ENCODE measurements around the gene ROR2.

DNA sequence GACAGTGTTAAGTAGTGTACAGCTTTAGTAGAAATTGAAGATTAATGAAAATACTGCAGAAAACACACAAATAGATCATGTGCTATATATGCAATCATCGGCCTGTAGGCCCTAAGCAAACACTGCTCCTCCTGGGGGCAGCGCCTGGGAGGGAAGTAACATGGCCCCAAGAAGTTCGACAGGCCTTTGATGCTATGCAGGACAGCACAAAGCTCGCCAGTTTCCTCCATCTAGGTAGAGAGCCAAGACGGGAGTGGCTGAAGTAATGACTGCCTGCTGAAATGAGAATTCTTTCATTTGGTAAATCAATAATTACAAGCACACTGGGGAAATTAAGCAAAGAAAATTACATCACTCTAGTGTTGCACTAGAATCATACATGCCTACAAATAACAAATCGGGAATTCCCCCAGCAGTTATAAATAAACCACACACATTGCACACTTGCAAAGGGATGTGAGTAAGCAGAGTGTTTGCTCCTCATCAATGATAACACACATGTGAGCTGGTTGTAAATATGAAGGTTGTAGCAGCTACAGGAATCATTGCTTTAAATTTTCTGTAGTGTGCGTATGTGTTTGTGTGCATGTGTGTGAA lies 306.4 kb downstream of the ROR2 start:
- no peak for TF ChIP-seq CTCF (IDR thresholded peaks at IDR 0.05)
- TF ChIP-seq POLR2A (IDR thresholded peaks at IDR 0.05), result no peak

Data from Peyer's patch (tissue), 4 donors.